NT2/D1 (cell line): ENCODE data around the gene NPSR1.

Source experiments
- SUZ12 ChIP-seq: IDR thresholded peaks from 2 replicates; pipeline ENCODE4 v1.6.1; 2011; ENCODE audit not compliant: insufficient read length, insufficient read depth; ENCODE audit errors: extremely low read depth
- YY1 ChIP-seq: IDR thresholded peaks from 2 replicates; pipeline ENCODE4 v1.6.1; 2011; ENCODE audit not compliant: insufficient read length, insufficient read depth
- ZNF274 ChIP-seq: IDR thresholded peaks from 2 replicates; pipeline ENCODE4 v1.6.1; 2011; ENCODE audit warnings: mild to moderate bottlenecking, low read depth, low read length

- no peak for TF ChIP-seq SUZ12
- TF ChIP-seq YY1, result no peak
- TF ChIP-seq ZNF274, result no peak
Observed at GRCh38 chr7:34837801-34838201, 179.8 kb downstream of the NPSR1 start.
